GM23248 (cell line): ENCODE data around the gene UROC1.

Experiments
- EZH2 ChIP-seq: fragments of 200-600 bp; sonication (generic); IDR thresholded peaks from 2 replicates; pipeline ENCODE4 v1.6.1; 2018; ENCODE audit warnings: antibody characterized with exemption, mild to moderate bottlenecking; ENCODE audit not compliant: insufficient read depth, poor library complexity, severe bottlenecking
- EZH2phosphoT487 ChIP-seq: fragments of 200-600 bp; sonication (generic); IDR thresholded peaks from 2 replicates; pipeline ENCODE4 v1.6.1; 2018; ENCODE audit warnings: antibody characterized with exemption, moderate library complexity, mild to moderate bottlenecking, low read depth; ENCODE audit not compliant: insufficient read depth

GRCh38 chr3:126464494-126464893 is 53.1 kb downstream of the UROC1 start:
- no peak for TF ChIP-seq EZH2
- no peak for TF ChIP-seq EZH2phosphoT487
